NCI-H748 treated with DMSO at 0.1 percent for 48 hours (cell line): ENCODE measurements around the gene TTYH3.

Experiments
- DNase-seq: peaks from one replicate; lab custom pipeline; 2025; lab: John Stamatoyannopoulos, UW

The TTYH3 gene

GRCh38 chr7:2635810-2636701 lies 4.3 kb downstream of the TTYH3 start:
- no peak for DNase-seq

- DNase-seq: no peak
These were observed 5.3 kb downstream of the TTYH3 start for GRCh38 chr7:2637066-2637471.

GRCh38 chr7:2637505-2638223 lies 5.9 kb downstream of the TTYH3 start:
- no peak for DNase-seq

- DNase-seq: no peak
These were observed 6.6 kb downstream of the TTYH3 start for GRCh38 chr7:2638224-2638991.

GRCh38 chr7:2639181-2639681 lies 7.4 kb downstream of the TTYH3 start:
- no peak for DNase-seq

GRCh38 chr7:2639695-2640481 lies 8.1 kb downstream of the TTYH3 start:
- DNase-seq: no peak

GRCh38 chr7:2640482-2640830 lies 8.7 kb downstream of the TTYH3 start:
- DNase-seq: no peak

- no peak for DNase-seq
These were observed 9.1 kb downstream of the TTYH3 start for GRCh38 chr7:2640846-2641316.

GRCh38 chr7:2641406-2642393 lies 9.9 kb downstream of the TTYH3 start:
- no peak for DNase-seq

GRCh38 chr7:2643386-2644219 lies 11.8 kb downstream of the TTYH3 start:
- DNase-seq: no peak

- no peak for DNase-seq
These were observed 12.4 kb downstream of the TTYH3 start for GRCh38 chr7:2644220-2644561.

- DNase-seq: no peak
These were observed 12.9 kb downstream of the TTYH3 start for GRCh38 chr7:2644562-2645273.

GRCh38 chr7:2645274-2645868 lies 13.6 kb downstream of the TTYH3 start:
- DNase-seq: no peak

- DNase-seq: no peak
These were observed 14.5 kb downstream of the TTYH3 start for GRCh38 chr7:2646336-2646679.

- no peak for DNase-seq
These were observed 15.1 kb downstream of the TTYH3 start for GRCh38 chr7:2646680-2647571.

GRCh38 chr7:2647594-2648172 lies 15.9 kb downstream of the TTYH3 start:
- no peak for DNase-seq
